Neural crest cell (in vitro differentiated cells): ENCODE measurements around the gene EXOSC2. TPM values are rescaled to one million over a fixed set of nuclear protein-coding genes. Genes with fewer than 3 reads are reported as not detected.

Experiments used
- DNase-seq: peaks from one replicate; pipeline ENCODE4 v3.0.0; 2021; ENCODE audit warnings: low read depth, mixed read lengths, low spot score
- H3K27ac Mint-ChIP-seq: one replicate; pipeline ENCODE4 v1.8.0; 2021; ENCODE audit warnings: mild to moderate bottlenecking, mixed read lengths; ENCODE audit not compliant: unreplicated experiment
- H3K27me3 Mint-ChIP-seq: 2 replicates; pipeline ENCODE4 v1.8.0; 2021; ENCODE audit warnings: low read depth, mild to moderate bottlenecking, mixed read lengths
- H3K36me3 Mint-ChIP-seq: 2 replicates; pipeline ENCODE4 v1.8.0; 2021; ENCODE audit warnings: low read depth, mild to moderate bottlenecking, mixed read lengths
- H3K4me1 Mint-ChIP-seq: 2 replicates; pipeline ENCODE4 v1.8.0; 2021; ENCODE audit warnings: mixed read lengths
- H3K4me3 Mint-ChIP-seq: one replicate; pipeline ENCODE4 v1.8.0; 2021; ENCODE audit warnings: mild to moderate bottlenecking, mixed read lengths
- H3K9me3 Mint-ChIP-seq: 2 replicates; pipeline ENCODE4 v1.8.0; 2021; ENCODE audit warnings: mixed read lengths
- CTCF ChIP-seq: fragments of 200-600 bp; sonication (generic); conservative IDR thresholded peaks from 2 replicates; pipeline ENCODE4 v1.5.0; 2021; ENCODE audit warnings: antibody characterized with exemption, mild to moderate bottlenecking
- total RNA-seq: library from RNA; stranded (reverse); gene quantifications from 2 replicates; pipeline ENCODE4 v1.2.1, GENCODE V29; 2021

Gene EXOSC2
- total RNA-seq, 1 donor from 2014 or later: 103 TPM

DNA sequence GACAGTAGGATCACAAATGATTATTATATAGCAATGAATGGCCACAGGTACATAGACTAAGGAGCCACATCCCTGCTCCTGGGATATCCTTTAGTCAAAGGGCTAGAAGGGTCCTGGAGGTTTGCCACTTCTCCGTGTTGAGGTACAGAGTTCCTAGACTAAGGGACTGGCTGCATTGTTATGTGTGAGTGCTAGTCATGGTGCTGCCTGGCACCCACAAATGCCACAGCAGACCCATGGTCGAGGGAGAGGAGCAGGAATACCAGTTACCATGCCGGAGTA is 47.4 kb downstream of the EXOSC2 start:
- Mint-ChIP-seq H3K27ac (no peak overlapping the region), H3K4me3 (no peak overlapping the region), H3K9me3 (peaks cover 3% of the 10 kb centered on the region), H3K27me3 (no peaks in the 10 kb centered on the region), H3K36me3 (peaks cover 4% of the 10 kb centered on the region), H3K4me1 (no peaks in the 10 kb centered on the region)
- no peak for DNase-seq
- TF ChIP-seq CTCF: no peak

DNA sequence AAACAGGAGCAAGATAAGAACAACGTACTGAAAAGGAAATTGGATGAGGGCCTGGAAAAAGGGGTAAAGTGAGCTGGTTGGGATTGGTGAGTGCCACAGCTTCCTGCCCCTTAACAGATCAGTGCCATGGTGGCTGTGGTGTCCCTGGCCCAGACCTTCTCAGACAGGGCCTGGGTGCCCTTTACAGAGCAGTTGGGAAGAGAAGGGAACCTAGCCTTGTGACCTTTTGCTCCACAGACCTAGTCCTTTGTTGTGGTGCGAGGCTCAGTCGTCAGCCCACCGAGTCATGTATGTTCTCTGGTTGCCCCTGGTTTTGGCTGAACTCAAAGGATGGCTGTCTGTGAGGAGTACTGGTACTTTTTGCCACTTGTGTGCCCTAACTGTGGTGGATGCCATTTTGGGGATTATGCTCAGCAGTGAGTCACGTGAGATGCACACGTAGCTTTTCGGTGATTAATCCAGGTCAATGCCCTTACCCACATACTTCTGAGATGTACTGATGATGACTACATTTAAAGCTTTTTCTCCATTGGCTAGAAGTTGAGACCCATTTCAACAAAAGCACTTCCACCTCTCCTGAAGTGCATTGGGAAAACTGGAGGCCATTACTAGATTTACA is 48.4 kb downstream of the EXOSC2 start:
- no peaks in the 10 kb centered on the region for H3K27me3 Mint-ChIP-seq
- peaks cover 3% of the 10 kb centered on the region for H3K9me3 Mint-ChIP-seq
- no peak overlapping the region for H3K4me3 Mint-ChIP-seq
- no peak for DNase-seq
- H3K27ac Mint-ChIP-seq: no peak overlapping the region
- TF ChIP-seq CTCF: no peak
- peaks cover 6% of the 10 kb centered on the region for H3K36me3 Mint-ChIP-seq
- peaks cover 7% of the 10 kb centered on the region for H3K4me1 Mint-ChIP-seq

DNA sequence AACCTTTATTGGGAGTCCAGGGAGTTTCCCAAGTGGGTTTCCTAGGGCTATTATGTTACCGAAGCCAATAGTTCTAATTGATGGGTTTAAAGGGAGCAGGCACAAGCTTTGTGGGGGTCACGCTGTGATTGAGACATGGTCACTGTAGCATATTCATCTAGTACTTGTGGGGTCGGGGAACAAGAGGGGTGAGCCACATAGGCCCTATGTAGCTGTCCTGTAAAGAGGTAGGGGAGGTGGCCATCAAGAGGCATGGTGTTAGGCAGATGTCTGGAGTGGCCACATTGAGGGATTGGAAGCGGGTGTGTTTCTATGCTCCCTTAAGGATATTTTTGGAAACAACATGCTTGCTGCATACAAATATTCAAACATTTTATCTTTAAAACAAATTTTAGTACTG is 50.1 kb downstream of the EXOSC2 start:
- DNase-seq: no peak
- peaks cover 3% of the 10 kb centered on the region for H3K9me3 Mint-ChIP-seq
- peaks cover 6% of the 10 kb centered on the region for H3K36me3 Mint-ChIP-seq
- H3K27ac Mint-ChIP-seq: no peak overlapping the region
- H3K4me3 Mint-ChIP-seq: no peak overlapping the region
- no peak for TF ChIP-seq CTCF
- no peaks in the 10 kb centered on the region for H3K27me3 Mint-ChIP-seq
- peaks cover 7% of the 10 kb centered on the region for H3K4me1 Mint-ChIP-seq

GRCh38 chr9:130745210-130745800 is 51.7 kb downstream of the EXOSC2 start:
- no peak for DNase-seq
- H3K4me3 Mint-ChIP-seq: no peak overlapping the region
- H3K36me3 Mint-ChIP-seq: peaks cover 6% of the 10 kb centered on the region
- H3K27me3 Mint-ChIP-seq: no peaks in the 10 kb centered on the region
- peaks cover 7% of the 10 kb centered on the region for H3K4me1 Mint-ChIP-seq
- H3K9me3 Mint-ChIP-seq: peaks cover 3% of the 10 kb centered on the region
- H3K27ac Mint-ChIP-seq: no peak overlapping the region
- TF ChIP-seq CTCF: no peak

- Mint-ChIP-seq H3K4me1 (peaks cover 7% of the 10 kb centered on the region), H3K4me3 (no peak overlapping the region), H3K27ac (no peak overlapping the region), H3K9me3 (no peaks in the 10 kb centered on the region), H3K36me3 (peaks cover 3% of the 10 kb centered on the region), H3K27me3 (no peaks in the 10 kb centered on the region)
- DNase-seq: no peak
- TF ChIP-seq CTCF: no peak
These were observed 52.2 kb downstream of the EXOSC2 start for GRCh38 chr9:130745829-130746228.
